ENCODE results near the gene ABHD2.

DNA sequence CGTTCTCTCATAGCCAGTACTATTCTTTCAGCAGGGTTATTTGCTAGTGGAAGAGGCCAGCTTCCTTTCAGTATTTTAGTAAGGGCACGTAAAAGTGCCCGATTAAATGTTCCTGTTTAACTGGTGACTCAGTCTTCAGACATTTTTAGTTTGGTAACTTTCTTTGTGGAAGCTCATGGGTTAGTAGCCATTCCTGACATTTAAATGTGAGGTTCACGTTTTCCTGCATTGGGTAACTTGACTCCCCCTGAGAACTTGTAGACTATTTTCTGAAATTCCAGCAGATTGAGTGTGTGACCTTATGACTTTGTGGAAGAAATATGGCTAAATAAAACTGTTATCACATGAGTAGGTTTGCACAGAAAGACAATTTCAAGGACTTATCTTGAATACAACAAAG lies 16.9 kb downstream of the ABHD2 start:
- TF ChIP-seq, protein P1, sequence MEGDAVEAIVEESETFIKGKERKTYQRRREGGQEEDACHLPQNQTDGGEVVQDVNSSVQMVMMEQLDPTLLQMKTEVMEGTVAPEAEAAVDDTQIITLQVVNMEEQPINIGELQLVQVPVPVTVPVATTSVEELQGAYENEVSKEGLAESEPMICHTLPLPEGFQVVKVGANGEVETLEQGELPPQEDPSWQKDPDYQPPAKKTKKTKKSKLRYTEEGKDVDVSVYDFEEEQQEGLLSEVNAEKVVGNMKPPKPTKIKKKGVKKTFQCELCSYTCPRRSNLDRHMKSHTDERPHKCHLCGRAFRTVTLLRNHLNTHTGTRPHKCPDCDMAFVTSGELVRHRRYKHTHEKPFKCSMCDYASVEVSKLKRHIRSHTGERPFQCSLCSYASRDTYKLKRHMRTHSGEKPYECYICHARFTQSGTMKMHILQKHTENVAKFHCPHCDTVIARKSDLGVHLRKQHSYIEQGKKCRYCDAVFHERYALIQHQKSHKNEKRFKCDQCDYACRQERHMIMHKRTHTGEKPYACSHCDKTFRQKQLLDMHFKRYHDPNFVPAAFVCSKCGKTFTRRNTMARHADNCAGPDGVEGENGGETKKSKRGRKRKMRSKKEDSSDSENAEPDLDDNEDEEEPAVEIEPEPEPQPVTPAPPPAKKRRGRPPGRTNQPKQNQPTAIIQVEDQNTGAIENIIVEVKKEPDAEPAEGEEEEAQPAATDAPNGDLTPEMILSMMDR (IDR thresholded peaks at IDR 0.05) = no peak
- no peak for TF ChIP-seq ZFX (IDR thresholded peaks at IDR 0.05; ENCODE audit: borderline replicate concordance)

All from 22Rv1 (cell line).